Eye (tissue), 1 donor: ENCODE data around the gene MCCD1.

ENCODE experiments used
- DNase-seq: peaks from one replicate; pipeline ENCODE4 v3.0.0-alpha.2; 2015

MCCD1 gene

GRCh38 chr6:31573239-31574105 lies 44.7 kb downstream of the MCCD1 start:
- no peak for DNase-seq

DNA sequence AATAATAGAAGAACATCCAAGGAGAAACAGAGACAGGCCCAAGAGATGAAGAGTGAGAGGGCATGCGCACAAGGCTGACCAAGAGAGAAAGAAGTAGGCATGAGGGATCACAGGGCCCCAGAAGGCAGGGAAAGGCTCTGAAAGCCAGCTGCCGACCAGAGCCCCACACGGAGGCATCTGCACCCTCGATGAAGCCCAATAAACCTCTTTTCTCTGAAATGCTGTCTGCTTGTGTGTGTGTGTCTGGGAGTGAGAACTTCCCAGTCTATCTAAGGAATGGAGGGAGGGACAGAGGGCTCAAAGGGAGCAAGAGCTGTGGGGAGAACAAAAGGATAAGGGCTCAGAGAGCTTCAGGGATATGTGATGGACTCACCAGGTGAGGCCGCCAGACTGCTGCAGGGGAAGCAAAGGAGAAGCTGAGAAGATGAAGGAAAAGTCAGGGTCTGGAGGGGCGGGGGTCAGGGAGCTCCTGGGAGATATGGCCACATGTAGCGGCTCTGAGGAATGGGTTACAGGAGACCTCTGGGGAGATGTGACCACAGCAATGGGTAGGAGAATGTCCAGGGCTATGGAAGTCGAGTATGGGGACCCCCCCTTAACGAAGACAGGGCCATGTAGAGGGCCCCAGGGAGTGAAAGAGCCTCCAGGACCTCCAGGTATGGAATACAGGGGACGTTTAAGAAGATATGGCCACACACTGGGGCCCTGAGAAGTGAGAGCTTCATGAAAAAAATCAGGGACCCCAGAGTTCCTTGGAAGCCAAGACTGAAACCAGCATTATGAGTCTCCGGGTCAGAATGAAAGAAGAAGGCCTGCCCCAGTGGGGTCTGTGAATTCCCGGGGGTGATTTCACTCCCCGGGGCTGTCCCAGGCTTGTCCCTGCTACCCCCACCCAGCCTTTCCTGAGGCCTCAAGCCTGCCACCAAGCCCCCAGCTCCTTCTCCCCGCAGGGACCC lies 45.6 kb downstream of the MCCD1 start:
- DNase-seq = no peak

DNA sequence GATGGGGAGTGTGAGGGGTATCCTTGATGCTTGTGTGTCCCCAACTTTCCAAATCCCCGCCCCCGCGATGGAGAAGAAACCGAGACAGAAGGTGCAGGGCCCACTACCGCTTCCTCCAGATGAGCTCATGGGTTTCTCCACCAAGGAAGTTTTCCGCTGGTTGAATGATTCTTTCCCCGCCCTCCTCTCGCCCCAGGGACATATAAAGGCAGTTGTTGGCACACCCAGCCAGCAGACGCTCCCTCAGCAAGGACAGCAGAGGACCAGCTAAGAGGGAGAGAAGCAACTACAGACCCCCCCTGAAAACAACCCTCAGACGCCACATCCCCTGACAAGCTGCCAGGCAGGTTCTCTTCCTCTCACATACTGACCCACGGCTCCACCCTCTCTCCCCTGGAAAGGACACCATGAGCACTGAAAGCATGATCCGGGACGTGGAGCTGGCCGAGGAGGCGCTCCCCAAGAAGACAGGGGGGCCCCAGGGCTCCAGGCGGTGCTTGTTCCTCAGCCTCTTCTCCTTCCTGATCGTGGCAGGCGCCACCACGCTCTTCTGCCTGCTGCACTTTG lies 46.7 kb downstream of the MCCD1 start, which contains the start of gene TNF:
Gene TNF (plus strand): TSS at position 231 of the 567 bp plus-strand sequence. CDS start 177 bp downstream, at position 408.
- DNase-seq = no peak

DNA sequence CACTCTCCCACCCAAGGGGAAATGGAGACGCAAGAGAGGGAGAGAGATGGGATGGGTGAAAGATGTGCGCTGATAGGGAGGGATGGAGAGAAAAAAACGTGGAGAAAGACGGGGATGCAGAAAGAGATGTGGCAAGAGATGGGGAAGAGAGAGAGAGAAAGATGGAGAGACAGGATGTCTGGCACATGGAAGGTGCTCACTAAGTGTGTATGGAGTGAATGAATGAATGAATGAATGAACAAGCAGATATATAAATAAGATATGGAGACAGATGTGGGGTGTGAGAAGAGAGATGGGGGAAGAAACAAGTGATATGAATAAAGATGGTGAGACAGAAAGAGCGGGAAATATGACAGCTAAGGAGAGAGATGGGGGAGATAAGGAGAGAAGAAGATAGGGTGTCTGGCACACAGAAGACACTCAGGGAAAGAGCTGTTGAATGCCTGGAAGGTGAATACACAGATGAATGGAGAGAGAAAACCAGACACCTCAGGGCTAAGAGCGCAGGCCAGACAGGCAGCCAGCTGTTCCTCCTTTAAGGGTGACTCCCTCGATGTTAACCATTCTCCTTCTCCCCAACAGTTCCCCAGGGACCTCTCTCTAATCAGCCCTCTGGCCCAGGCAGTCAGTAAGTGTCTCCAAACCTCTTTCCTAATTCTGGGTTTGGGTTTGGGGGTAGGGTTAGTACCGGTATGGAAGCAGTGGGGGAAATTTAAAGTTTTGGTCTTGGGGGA lies 47.4 kb downstream of the MCCD1 start:
- no peak for DNase-seq

GRCh38 chr6:31576897-31577578 lies 48.3 kb downstream of the MCCD1 start:
- no peak for DNase-seq

DNA sequence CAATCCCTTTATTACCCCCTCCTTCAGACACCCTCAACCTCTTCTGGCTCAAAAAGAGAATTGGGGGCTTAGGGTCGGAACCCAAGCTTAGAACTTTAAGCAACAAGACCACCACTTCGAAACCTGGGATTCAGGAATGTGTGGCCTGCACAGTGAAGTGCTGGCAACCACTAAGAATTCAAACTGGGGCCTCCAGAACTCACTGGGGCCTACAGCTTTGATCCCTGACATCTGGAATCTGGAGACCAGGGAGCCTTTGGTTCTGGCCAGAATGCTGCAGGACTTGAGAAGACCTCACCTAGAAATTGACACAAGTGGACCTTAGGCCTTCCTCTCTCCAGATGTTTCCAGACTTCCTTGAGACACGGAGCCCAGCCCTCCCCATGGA lies 48.8 kb downstream of the MCCD1 start:
- DNase-seq = no peak

GRCh38 chr6:31578184-31579118 lies 49.7 kb downstream of the MCCD1 start:
- no peak for DNase-seq

DNA sequence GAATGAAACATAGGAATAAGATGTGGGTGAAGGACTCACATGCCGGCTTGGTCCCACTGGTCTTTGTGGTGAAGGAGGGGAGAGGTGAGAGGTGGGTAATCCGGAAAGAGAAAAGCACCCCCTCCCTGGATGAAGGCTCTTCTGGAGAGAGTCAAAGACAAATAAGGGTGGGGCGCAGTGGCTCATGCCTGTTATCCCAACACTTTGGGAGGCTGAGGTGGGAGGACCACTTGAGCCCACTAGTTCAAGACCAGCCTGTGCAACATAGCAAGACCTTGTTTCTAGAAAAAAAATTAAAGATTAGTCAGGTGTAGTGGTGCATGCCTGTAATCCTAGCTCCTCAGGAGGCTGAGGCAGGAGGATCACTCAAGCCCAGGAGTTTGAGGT lies 50.4 kb downstream of the MCCD1 start:
- no peak for DNase-seq
